Suprapubic skin (tissue), 4 donors: ENCODE results near the gene MSN. TPM values are rescaled to one million over a fixed set of nuclear protein-coding genes. Genes with fewer than 3 reads are reported as not detected.

Experiments
- DNase-seq, 2 donors: peaks; one replicate each; pipeline ENCODE4 v3.0.0-alpha.2; 2019; ENCODE audit warnings: low spot score in 2 of 2
- H3K27ac ChIP-seq: fragments of 200-600 bp; sonication (generic); one replicate; pipeline ENCODE4 v1.5.1; 2019
- H3K27me3 ChIP-seq: fragments of 200-600 bp; sonication (generic); one replicate; pipeline ENCODE4 v1.5.1; 2019
- H3K36me3 ChIP-seq: fragments of 200-600 bp; sonication (generic); one replicate; pipeline ENCODE4 v1.5.1; 2019
- H3K4me1 ChIP-seq: fragments of 200-600 bp; sonication (generic); one replicate; pipeline ENCODE4 v1.5.1; 2019
- H3K4me3 ChIP-seq: fragments of 200-600 bp; sonication (generic); one replicate; pipeline ENCODE4 v1.5.1; 2019; ENCODE audit warnings: mild to moderate bottlenecking
- H3K9me3 ChIP-seq: fragments of 200-600 bp; sonication (generic); one replicate; pipeline ENCODE4 v1.5.1; 2019
- EP300 ChIP-seq: sonication (generic); formaldehyde crosslinking; IDR thresholded peaks from one replicate; pipeline ENCODE4 v1.6.1; 2017; ENCODE audit warnings: antibody characterized with exemption
- POLR2A ChIP-seq, 2 donors: fragments of 450-650 bp; IDR thresholded peaks; one replicate each; pipeline ENCODE4 v1.6.1; 2017; ENCODE audit warnings: antibody characterized with exemption in 2 of 2, mild to moderate bottlenecking in 2 of 2, moderate library complexity in 2 of 2
- POLR2AphosphoS5 ChIP-seq, 3 donors: sonication (generic); formaldehyde crosslinking; IDR thresholded peaks; one replicate each; pipeline ENCODE4 v1.6.1; 2017; ENCODE audit warnings: antibody characterized with exemption in 3 of 3
- WGBS: methylation state at CpG from one replicate; pipeline ENCODE4 v1.1.5; 2018; 5-methylcytosine and 5-hydroxymethylcytosine counted together
- total RNA-seq, 4 donors: library from RNA; depleted of rRNA; stranded (reverse); fragments of >200 nt; gene quantifications; one replicate each; pipeline ENCODE4 v1.1.0, GENCODE V29; 2016
- TF ChIP-seq, protein P1 (sequence below), 2 donors: fragments of 200-600 bp in 1 of 2; fragments of 450-650 bp in 1 of 2; sonication (generic) in 1 of 2; IDR thresholded peaks; one replicate each; pipeline ENCODE4 v1.5.1; 2016 to 2019; ENCODE audit warnings: antibody characterized with exemption in 2 of 2, mild to moderate bottlenecking in 1 of 2, moderate library complexity in 1 of 2

MSN gene
- total RNA-seq, 4 donors from 2014 or later = 127 to 184 (median 169) TPM

GRCh38 chrX:65705439-65705838 lies 38.0 kb downstream of the MSN start:
- H3K27ac ChIP-seq = peak overlapping the region; percentile 78
- no peaks in the 10 kb centered on the region for H3K27me3 ChIP-seq
- no peak overlapping the region for H3K4me3 ChIP-seq
- peaks cover 45% of the 10 kb centered on the region for H3K4me1 ChIP-seq
- H3K36me3 ChIP-seq = no peaks in the 10 kb centered on the region
- TF ChIP-seq POLR2A (IDR thresholded peaks at IDR 0.05) = no peak
- no peak for TF ChIP-seq POLR2AphosphoS5 (IDR thresholded peaks at IDR 0.05)
- 52% methylated on average over 5 of the region's 5 CpGs for WGBS
- DNase-seq = no peak
- no peaks in the 10 kb centered on the region for H3K9me3 ChIP-seq

GRCh38 chrX:65706041-65706828 lies 38.8 kb downstream of the MSN start:
- DNase-seq = no peak
- 34% methylated on average over 5 of the region's 5 CpGs for WGBS
- H3K9me3 ChIP-seq = no peaks in the 10 kb centered on the region
- no peak for TF ChIP-seq POLR2AphosphoS5 (IDR thresholded peaks at IDR 0.05)
- TF ChIP-seq EP300 = no peak
- TF ChIP-seq, protein P1, sequence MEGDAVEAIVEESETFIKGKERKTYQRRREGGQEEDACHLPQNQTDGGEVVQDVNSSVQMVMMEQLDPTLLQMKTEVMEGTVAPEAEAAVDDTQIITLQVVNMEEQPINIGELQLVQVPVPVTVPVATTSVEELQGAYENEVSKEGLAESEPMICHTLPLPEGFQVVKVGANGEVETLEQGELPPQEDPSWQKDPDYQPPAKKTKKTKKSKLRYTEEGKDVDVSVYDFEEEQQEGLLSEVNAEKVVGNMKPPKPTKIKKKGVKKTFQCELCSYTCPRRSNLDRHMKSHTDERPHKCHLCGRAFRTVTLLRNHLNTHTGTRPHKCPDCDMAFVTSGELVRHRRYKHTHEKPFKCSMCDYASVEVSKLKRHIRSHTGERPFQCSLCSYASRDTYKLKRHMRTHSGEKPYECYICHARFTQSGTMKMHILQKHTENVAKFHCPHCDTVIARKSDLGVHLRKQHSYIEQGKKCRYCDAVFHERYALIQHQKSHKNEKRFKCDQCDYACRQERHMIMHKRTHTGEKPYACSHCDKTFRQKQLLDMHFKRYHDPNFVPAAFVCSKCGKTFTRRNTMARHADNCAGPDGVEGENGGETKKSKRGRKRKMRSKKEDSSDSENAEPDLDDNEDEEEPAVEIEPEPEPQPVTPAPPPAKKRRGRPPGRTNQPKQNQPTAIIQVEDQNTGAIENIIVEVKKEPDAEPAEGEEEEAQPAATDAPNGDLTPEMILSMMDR (IDR thresholded peaks at IDR 0.05) = no peak
- no peak for TF ChIP-seq POLR2A (IDR thresholded peaks at IDR 0.05)
- no peaks in the 10 kb centered on the region for H3K27me3 ChIP-seq
- no peak overlapping the region for H3K4me3 ChIP-seq
- H3K4me1 ChIP-seq = peaks cover 45% of the 10 kb centered on the region
- peak overlapping the region; percentile 78 for H3K27ac ChIP-seq
- no peaks in the 10 kb centered on the region for H3K36me3 ChIP-seq

DNA sequence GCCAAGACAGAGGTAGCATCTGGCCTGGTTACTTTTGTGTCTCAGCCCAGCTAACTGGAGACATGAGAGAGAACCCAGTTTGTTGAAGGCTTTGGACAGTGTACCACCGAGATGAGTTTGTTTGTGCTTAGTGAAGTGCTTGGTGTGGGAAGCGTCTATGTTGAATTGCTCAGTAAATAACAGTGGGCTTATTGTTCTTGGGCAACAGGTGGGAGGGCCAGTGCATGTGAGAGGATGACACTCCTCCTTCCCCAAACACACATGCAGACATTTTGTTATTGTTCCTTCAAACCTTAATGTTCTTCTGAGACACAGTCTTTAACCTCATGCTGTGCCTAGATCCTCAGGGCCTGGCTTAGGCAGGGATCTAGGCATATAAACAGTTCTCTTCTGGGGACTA lies 39.7 kb downstream of the MSN start:
- WGBS = 82% methylated on average over 2 of the region's 2 CpGs
- DNase-seq = no peak
- Histone ChIP-seq H3K4me1 (peaks cover 45% of the 10 kb centered on the region), H3K9me3 (no peaks in the 10 kb centered on the region), H3K36me3 (no peaks in the 10 kb centered on the region), H3K4me3 (no peak overlapping the region), H3K27me3 (no peaks in the 10 kb centered on the region), H3K27ac (peak overlapping the region; percentile 78)
- TF ChIP-seq, protein P1 (IDR thresholded peaks at IDR 0.05) = no peak
- TF ChIP-seq POLR2A (IDR thresholded peaks at IDR 0.05) (no peak), POLR2AphosphoS5 (IDR thresholded peaks at IDR 0.05) (no peak), EP300 (no peak)

DNA sequence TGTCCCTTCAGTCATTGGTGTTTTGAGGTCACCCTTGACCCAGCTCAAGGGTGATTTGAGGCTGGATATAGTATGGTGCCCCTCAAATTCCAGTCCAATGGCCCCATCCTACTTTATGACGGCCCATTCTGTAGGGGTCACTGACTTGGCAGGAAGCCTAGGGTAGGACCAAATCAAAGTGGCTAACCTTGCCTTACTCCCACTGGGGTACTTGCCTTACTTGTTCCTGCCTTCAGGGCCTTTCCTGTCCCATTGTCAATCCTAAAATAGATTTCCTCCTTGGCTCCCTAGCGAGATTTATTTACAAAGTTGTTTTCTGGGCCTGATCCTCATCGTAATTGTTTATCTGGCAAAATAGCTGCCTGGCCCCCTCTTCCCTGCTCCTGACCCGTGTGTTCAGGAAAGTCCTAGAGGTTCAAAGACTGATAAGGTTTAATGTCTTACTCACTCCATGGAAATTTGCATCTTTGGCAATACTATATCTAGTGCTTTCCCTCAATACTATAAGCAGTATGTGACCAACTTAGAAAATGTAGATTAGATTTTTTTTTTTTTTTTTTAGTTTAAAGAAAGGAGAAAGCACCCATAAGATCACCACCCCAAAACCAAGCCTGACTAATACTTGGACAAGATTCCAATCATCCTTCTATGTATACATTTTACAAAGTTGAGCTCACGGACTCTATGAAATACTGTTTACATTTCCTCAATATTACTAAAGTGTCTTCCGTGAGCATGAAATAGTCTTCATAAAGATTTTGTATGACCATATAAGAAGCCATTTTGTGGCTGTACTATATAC lies 44.8 kb downstream of the MSN start:
- no peak overlapping the region for H3K27ac ChIP-seq

DNA sequence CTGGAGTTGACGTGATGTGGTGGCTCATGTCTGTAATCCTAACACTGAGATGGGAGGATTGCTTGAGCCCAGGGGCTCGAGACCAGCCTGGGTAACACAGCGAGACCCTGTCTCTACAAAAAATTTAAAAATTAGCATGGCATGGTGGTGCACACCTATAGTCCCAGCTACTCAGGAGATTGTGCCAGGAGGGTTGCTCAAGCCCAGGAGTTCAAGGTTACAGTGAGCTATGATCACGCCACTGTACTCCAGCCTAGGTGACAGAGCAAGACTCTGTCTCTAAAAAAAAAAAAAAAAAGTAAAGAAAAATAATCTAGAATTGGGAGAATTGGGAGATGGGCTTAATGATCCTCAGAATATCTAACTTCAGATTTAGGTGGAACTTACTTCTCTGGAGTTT lies 51.1 kb downstream of the MSN start:
- Histone ChIP-seq H3K4me1 (no peaks in the 10 kb centered on the region), H3K27ac (no peak overlapping the region), H3K36me3 (peaks cover 9% of the 10 kb centered on the region), H3K27me3 (no peaks in the 10 kb centered on the region), H3K4me3 (no peak overlapping the region), H3K9me3 (no peaks in the 10 kb centered on the region)
- DNase-seq = no peak
- 81% methylated on average over 4 of the region's 4 CpGs for WGBS
- TF ChIP-seq POLR2A (IDR thresholded peaks at IDR 0.05) (no peak), EP300 (no peak), POLR2AphosphoS5 (IDR thresholded peaks at IDR 0.05) (no peak)
- TF ChIP-seq, protein P1 (IDR thresholded peaks at IDR 0.05) = no peak

More for the DNA sequence above, 44.8 kb downstream of the MSN start:
- Histone ChIP-seq H3K9me3 (no peaks in the 10 kb centered on the region), H3K4me3 (no peak overlapping the region), H3K4me1 (peaks cover 1% of the 10 kb centered on the region), H3K27me3 (no peaks in the 10 kb centered on the region), H3K36me3 (no peaks in the 10 kb centered on the region)
- WGBS = 69% methylated on average over 6 of the region's 6 CpGs
- TF ChIP-seq, protein P1 (IDR thresholded peaks at IDR 0.05) = no peak
- TF ChIP-seq POLR2AphosphoS5 (IDR thresholded peaks at IDR 0.05) (no peak), POLR2A (IDR thresholded peaks at IDR 0.05) (no peak), EP300 (no peak)
- no peak for DNase-seq
